ENCODE results near the gene NKX6-2.

NKX6-2 gene

DNA sequence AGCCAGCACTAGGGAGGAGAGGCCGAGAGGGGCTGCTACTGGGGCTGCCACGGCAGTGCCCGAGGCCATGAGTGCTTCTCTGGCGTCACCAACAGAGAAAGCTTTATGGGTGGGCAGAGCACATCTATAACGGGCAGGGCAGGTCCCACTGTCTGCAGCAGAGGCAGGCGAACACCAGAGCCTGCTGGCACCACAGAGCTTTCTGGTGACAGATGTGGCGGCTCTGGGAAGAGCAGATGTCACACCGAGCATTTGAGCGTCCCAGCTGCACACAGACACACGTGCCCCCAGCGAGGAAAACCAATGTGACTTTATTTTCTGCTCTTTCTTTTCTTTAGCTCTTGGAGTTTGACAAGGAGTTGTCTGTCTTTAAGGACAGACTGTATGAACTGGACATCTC, 20.5 kb downstream of the NKX6-2 start:
- no CpG with 5 or more reads among the region's 11 CpGs for WGBS, 2 donors (ENCODE audit: extremely low coverage in 2 of 2, insufficient read length in 2 of 2, insufficient replicate concordance in 1 of 2)

DNA sequence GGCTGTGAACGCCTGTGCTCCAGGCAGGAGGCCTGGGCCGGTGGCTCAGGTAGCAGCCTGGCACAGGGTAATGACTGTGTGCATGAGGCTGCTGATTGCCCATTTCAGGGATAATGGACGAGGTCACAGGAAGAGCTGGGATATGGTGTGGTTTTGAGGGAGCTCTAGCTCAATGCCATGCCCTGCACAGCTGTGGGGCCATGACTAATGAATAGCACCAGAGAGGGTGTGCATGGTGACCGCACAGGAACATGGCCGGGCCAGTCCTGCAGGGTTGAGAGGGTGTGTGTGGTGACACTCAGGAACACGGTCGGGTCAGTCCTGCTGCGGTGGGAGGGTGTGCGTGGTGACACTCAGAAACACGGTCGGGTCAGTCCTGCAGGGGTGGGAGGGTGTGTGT, 21.8 kb downstream of the NKX6-2 start:
- Histone ChIP-seq H3K4me1 (ENCODE audit: control insufficient read depth in 2 of 2, insufficient read depth in 1 of 2, low read depth in 1 of 2, low read length in 2 of 2) (no peaks in the 10 kb centered on the region), H2BK15ac (ENCODE audit: low read length) (no peak overlapping the region), H2AK5ac (ENCODE audit: low read depth, low read length) (no peak overlapping the region), H3K9me3 (replicated peaks in 1 of 2; ENCODE audit: control insufficient read depth in 2 of 2, insufficient read depth in 1 of 2, low read depth in 1 of 2, low read length in 2 of 2) (peaks cover 17 to 19% of the 10 kb centered on the region in 2 donors), H2BK120ac (ENCODE audit: low read depth, low read length) (no peak overlapping the region), H4K8ac (ENCODE audit: low read depth, low read length) (no peak overlapping the region), H2BK5ac (ENCODE audit: low read length) (no peak overlapping the region), H3K18ac (ENCODE audit: low read length) (peak overlapping the region; percentile 71), H2AFZ (ENCODE audit: low read length) (no peak overlapping the region), H3K27ac (replicated peaks; ENCODE audit: low read length) (no peak overlapping the region), H3K36me3 (replicated peaks in 1 of 2; ENCODE audit: control insufficient read depth in 2 of 2, insufficient read depth in 2 of 2, low read length in 2 of 2) (peaks cover 0 to 8% of the 10 kb centered on the region in 2 donors), H3K79me1 (ENCODE audit: low read depth, low read length) (no peaks in the 10 kb centered on the region), H3K27me3 (ENCODE audit: control insufficient read depth in 3 of 3, insufficient read depth in 3 of 3, low read depth in 1 of 3, low read length in 3 of 3) (no peaks in the 10 kb centered on the region), H3K4me3 (ENCODE audit: low read length in 2 of 2) (no peak overlapping the region), H3K4ac (ENCODE audit: low read length) (no peak overlapping the region), H3K14ac (ENCODE audit: low read length) (peak overlapping the region; percentile 47), H2BK12ac (ENCODE audit: low read length) (peak overlapping the region; percentile 1), H4K91ac (ENCODE audit: low read depth, low read length, poor library complexity) (no peak overlapping the region), H3K23ac (ENCODE audit: low read depth, low read length, poor library complexity) (no peak overlapping the region), H3K4me2 (ENCODE audit: insufficient read depth, low read length, poor library complexity, severe bottlenecking) (no peak overlapping the region), H3K9ac (ENCODE audit: low read depth, low read length, poor library complexity) (no peak overlapping the region)
- no CpG with 5 or more reads among the region's 11 CpGs for WGBS, 2 donors (ENCODE audit: extremely low coverage in 2 of 2, insufficient read length in 2 of 2, insufficient replicate concordance in 1 of 2)
- no peak for DNase-seq (ENCODE audit: low spot score)

More for the DNA sequence above, 20.5 kb downstream of the NKX6-2 start:
- no peak overlapping the region for H3K4me2 ChIP-seq (ENCODE audit: insufficient read depth, low read length, poor library complexity, severe bottlenecking)
- peaks cover 21 to 22% of the 10 kb centered on the region in 2 donors for H3K9me3 ChIP-seq (replicated peaks in 1 of 2; ENCODE audit: control insufficient read depth in 2 of 2, insufficient read depth in 1 of 2, low read depth in 1 of 2, low read length in 2 of 2)
- no peak overlapping the region for H2AK5ac ChIP-seq (ENCODE audit: low read depth, low read length)
- no peak overlapping the region for H3K4me3 ChIP-seq (ENCODE audit: low read length in 2 of 2)
- H3K9ac ChIP-seq (ENCODE audit: low read depth, low read length, poor library complexity): no peak overlapping the region
- H4K8ac ChIP-seq (ENCODE audit: low read depth, low read length): no peak overlapping the region
- no peak overlapping the region for H2BK5ac ChIP-seq (ENCODE audit: low read length)
- no peak overlapping the region for H2BK15ac ChIP-seq (ENCODE audit: low read length)
- no peak overlapping the region for H2AFZ ChIP-seq (ENCODE audit: low read length)
- no peak overlapping the region for H4K91ac ChIP-seq (ENCODE audit: low read depth, low read length, poor library complexity)
- H3K23ac ChIP-seq (ENCODE audit: low read depth, low read length, poor library complexity): no peak overlapping the region
- H3K14ac ChIP-seq (ENCODE audit: low read length): no peak overlapping the region
- H3K27me3 ChIP-seq (ENCODE audit: control insufficient read depth in 3 of 3, insufficient read depth in 3 of 3, low read depth in 1 of 3, low read length in 3 of 3): no peaks in the 10 kb centered on the region
- H2BK12ac ChIP-seq (ENCODE audit: low read length): no peak overlapping the region
- H3K27ac ChIP-seq (replicated peaks; ENCODE audit: low read length): no peak overlapping the region
- H3K4me1 ChIP-seq (ENCODE audit: control insufficient read depth in 2 of 2, insufficient read depth in 1 of 2, low read depth in 1 of 2, low read length in 2 of 2): no peaks in the 10 kb centered on the region
- peaks cover 3 to 8% of the 10 kb centered on the region in 2 donors for H3K36me3 ChIP-seq (replicated peaks in 1 of 2; ENCODE audit: control insufficient read depth in 2 of 2, insufficient read depth in 2 of 2, low read length in 2 of 2)
- H3K18ac ChIP-seq (ENCODE audit: low read length): no peak overlapping the region
- H3K79me1 ChIP-seq (ENCODE audit: low read depth, low read length): peaks cover 2% of the 10 kb centered on the region
- H3K4ac ChIP-seq (ENCODE audit: low read length): no peak overlapping the region
- DNase-seq (ENCODE audit: low spot score): no peak
- H2BK120ac ChIP-seq (ENCODE audit: low read depth, low read length): no peak overlapping the region

GRCh38 chr10:132763545-132763944, 22.4 kb downstream of the NKX6-2 start:
- no CpG with 5 or more reads among the region's 5 CpGs for WGBS, 2 donors (ENCODE audit: extremely low coverage in 2 of 2, insufficient read length in 2 of 2, insufficient replicate concordance in 1 of 2)
- Histone ChIP-seq H2BK120ac (ENCODE audit: low read depth, low read length) (no peak overlapping the region), H3K4ac (ENCODE audit: low read length) (no peak overlapping the region), H3K4me3 (ENCODE audit: low read length in 2 of 2) (peak overlapping the region in 1 of 2 donors; percentile 17), H3K23ac (ENCODE audit: low read depth, low read length, poor library complexity) (no peak overlapping the region), H4K91ac (ENCODE audit: low read depth, low read length, poor library complexity) (peak overlapping the region; percentile 96), H3K36me3 (replicated peaks in 1 of 2; ENCODE audit: control insufficient read depth in 2 of 2, insufficient read depth in 2 of 2, low read length in 2 of 2) (peaks cover 0 to 8% of the 10 kb centered on the region in 2 donors), H2BK15ac (ENCODE audit: low read length) (no peak overlapping the region), H3K27me3 (ENCODE audit: control insufficient read depth in 3 of 3, insufficient read depth in 3 of 3, low read depth in 1 of 3, low read length in 3 of 3) (no peaks in the 10 kb centered on the region), H4K8ac (ENCODE audit: low read depth, low read length) (no peak overlapping the region), H2BK5ac (ENCODE audit: low read length) (no peak overlapping the region), H2AK5ac (ENCODE audit: low read depth, low read length) (no peak overlapping the region), H2BK12ac (ENCODE audit: low read length) (no peak overlapping the region), H3K4me1 (ENCODE audit: control insufficient read depth in 2 of 2, insufficient read depth in 1 of 2, low read depth in 1 of 2, low read length in 2 of 2) (no peaks in the 10 kb centered on the region), H3K14ac (ENCODE audit: low read length) (peak overlapping the region; percentile 47), H3K79me1 (ENCODE audit: low read depth, low read length) (no peaks in the 10 kb centered on the region), H3K9ac (ENCODE audit: low read depth, low read length, poor library complexity) (peak overlapping the region; percentile 30), H3K27ac (replicated peaks; ENCODE audit: low read length) (no peak overlapping the region), H3K9me3 (replicated peaks in 1 of 2; ENCODE audit: control insufficient read depth in 2 of 2, insufficient read depth in 1 of 2, low read depth in 1 of 2, low read length in 2 of 2) (peaks cover 14 to 15% of the 10 kb centered on the region in 2 donors), H3K18ac (ENCODE audit: low read length) (no peak overlapping the region), H2AFZ (ENCODE audit: low read length) (no peak overlapping the region), H3K4me2 (ENCODE audit: insufficient read depth, low read length, poor library complexity, severe bottlenecking) (no peak overlapping the region)
- DNase-seq (ENCODE audit: low spot score): no peak

DNA sequence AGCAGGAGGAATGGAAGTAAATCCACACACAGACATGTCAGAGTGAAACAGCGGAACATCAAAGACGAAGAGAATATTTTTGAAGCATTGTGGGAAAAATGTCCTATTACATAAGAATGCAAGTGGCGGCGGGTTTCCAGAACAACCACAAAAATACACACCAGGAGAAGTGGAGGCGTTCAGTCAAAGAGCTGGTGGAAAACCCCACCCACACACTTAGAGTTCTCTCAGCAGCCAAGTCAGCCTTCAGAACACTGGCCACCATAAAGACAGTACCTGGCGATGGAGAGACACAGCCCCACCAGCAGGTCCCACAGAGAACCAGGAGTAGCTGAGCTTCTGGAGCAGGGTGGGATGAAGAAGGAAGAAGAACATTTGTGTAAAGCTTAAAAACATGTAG, 23.7 kb downstream of the NKX6-2 start:
- Histone ChIP-seq H4K8ac (ENCODE audit: low read depth, low read length) (no peak overlapping the region), H2BK5ac (ENCODE audit: low read length) (no peak overlapping the region), H4K91ac (ENCODE audit: low read depth, low read length, poor library complexity) (no peak overlapping the region), H2BK15ac (ENCODE audit: low read length) (no peak overlapping the region), H3K4me1 (ENCODE audit: control insufficient read depth in 2 of 2, insufficient read depth in 1 of 2, low read depth in 1 of 2, low read length in 2 of 2) (no peaks in the 10 kb centered on the region), H3K27me3 (ENCODE audit: control insufficient read depth in 3 of 3, insufficient read depth in 3 of 3, low read depth in 1 of 3, low read length in 3 of 3) (no peaks in the 10 kb centered on the region), H3K14ac (ENCODE audit: low read length) (no peak overlapping the region), H3K4ac (ENCODE audit: low read length) (no peak overlapping the region), H3K27ac (replicated peaks; ENCODE audit: low read length) (no peak overlapping the region), H2AK5ac (ENCODE audit: low read depth, low read length) (no peak overlapping the region), H3K18ac (ENCODE audit: low read length) (no peak overlapping the region), H3K9me3 (replicated peaks in 1 of 2; ENCODE audit: control insufficient read depth in 2 of 2, insufficient read depth in 1 of 2, low read depth in 1 of 2, low read length in 2 of 2) (peaks cover 14 to 16% of the 10 kb centered on the region in 2 donors), H3K4me3 (ENCODE audit: low read length in 2 of 2) (no peak overlapping the region), H2AFZ (ENCODE audit: low read length) (no peak overlapping the region), H3K9ac (ENCODE audit: low read depth, low read length, poor library complexity) (no peak overlapping the region), H3K4me2 (ENCODE audit: insufficient read depth, low read length, poor library complexity, severe bottlenecking) (no peak overlapping the region), H2BK12ac (ENCODE audit: low read length) (no peak overlapping the region), H3K23ac (ENCODE audit: low read depth, low read length, poor library complexity) (no peak overlapping the region), H3K79me1 (ENCODE audit: low read depth, low read length) (no peaks in the 10 kb centered on the region), H3K36me3 (replicated peaks in 1 of 2; ENCODE audit: control insufficient read depth in 2 of 2, insufficient read depth in 2 of 2, low read length in 2 of 2) (peaks cover 3 to 8% of the 10 kb centered on the region in 2 donors), H2BK120ac (ENCODE audit: low read depth, low read length) (no peak overlapping the region)
- no peak for DNase-seq (ENCODE audit: low spot score)
- WGBS, 2 donors (ENCODE audit: extremely low coverage in 2 of 2, insufficient read length in 2 of 2, insufficient replicate concordance in 1 of 2): no CpG with 5 or more reads among the region's 6 CpGs

Measured in neuronal stem cell (in vitro differentiated cells).